ENCODE data around the gene POLR3F. TPM values are rescaled to one million over a fixed set of nuclear protein-coding genes. Genes with fewer than 3 reads are reported as not detected.

Gene POLR3F
- total and polyA plus RNA-seq, 4 donors = 2.5 to 9.8 (median 3.2) TPM

GRCh38 chr20:18513208-18513607 lies 46.0 kb downstream of the POLR3F start:
- Histone ChIP-seq H3K27ac (ENCODE audit: low read depth in 1 of 2, low read length in 2 of 2) (no peak overlapping the region), H3K9ac (ENCODE audit: low read depth in 1 of 2, low read length in 2 of 2) (no peak overlapping the region), H3K27me3 (ENCODE audit: control insufficient read depth in 4 of 4, insufficient read depth in 4 of 4, low read length in 3 of 4) (no peaks in the 10 kb centered on the region), H3K4me1 (ENCODE audit: control insufficient read depth in 4 of 4, insufficient read depth in 4 of 4, low read length in 3 of 4) (peaks cover 0 to 19% (median 13%) of the 10 kb centered on the region in 4 donors), H3K4me3 (ENCODE audit: low read depth in 1 of 3, low read length in 3 of 3) (no peak overlapping the region), H3K9me3 (ENCODE audit: control insufficient read depth in 4 of 4, low read length in 3 of 4) (no peaks in the 10 kb centered on the region), H3K36me3 (ENCODE audit: control insufficient read depth in 4 of 4, insufficient read depth in 3 of 4, low read depth in 1 of 4, low read length in 3 of 4) (peaks cover 2 to 46% (median 31%) of the 10 kb centered on the region in 4 donors)
- WGBS = 82% methylated on average over 7 of the region's 7 CpGs
- DNase-seq (ENCODE audit: low spot score) = no peak
- TF ChIP-seq FOXA1 (IDR thresholded peaks at IDR 0.05) = no peak
- no peak for TF ChIP-seq CTCF (IDR thresholded peaks at IDR 0.05; ENCODE audit: low read depth, low read length, missing input control)

GRCh38 chr20:18514127-18514526 lies 46.9 kb downstream of the POLR3F start:
- peaks cover 0 to 11% (median 7%) of the 10 kb centered on the region in 4 donors for H3K4me1 ChIP-seq (ENCODE audit: control insufficient read depth in 4 of 4, insufficient read depth in 4 of 4, low read length in 3 of 4)
- TF ChIP-seq YY1 (IDR thresholded peaks at IDR 0.05) (no peak), ATF3 (IDR thresholded peaks at IDR 0.05) (no peak), FOXA1 (IDR thresholded peaks at IDR 0.05) (no peak), REST (IDR thresholded peaks at IDR 0.05) (no peak), TAF1 (conservative IDR thresholded peaks at IDR 0.05) (no peak), GABPA (IDR thresholded peaks at IDR 0.05 in 1 of 2, conservative IDR thresholded peaks at IDR 0.05 in 1 of 2) (no peak)
- no peak overlapping the region for H3K9ac ChIP-seq (ENCODE audit: low read depth in 1 of 2, low read length in 2 of 2)
- no peak for DNase-seq (ENCODE audit: low spot score)
- no peaks in the 10 kb centered on the region for H3K9me3 ChIP-seq (ENCODE audit: control insufficient read depth in 4 of 4, low read length in 3 of 4)
- no peak overlapping the region for H3K27ac ChIP-seq (ENCODE audit: low read depth in 1 of 2, low read length in 2 of 2)
- no peaks in the 10 kb centered on the region for H3K27me3 ChIP-seq (ENCODE audit: control insufficient read depth in 4 of 4, insufficient read depth in 4 of 4, low read length in 3 of 4)
- 94% methylated on average over 5 of the region's 5 CpGs for WGBS
- no peak overlapping the region for H3K4me3 ChIP-seq (ENCODE audit: low read depth in 1 of 3, low read length in 3 of 3)
- H3K36me3 ChIP-seq (ENCODE audit: control insufficient read depth in 4 of 4, insufficient read depth in 3 of 4, low read depth in 1 of 4, low read length in 3 of 4) = peaks cover 2 to 46% (median 31%) of the 10 kb centered on the region in 4 donors

GRCh38 chr20:18515973-18516372 lies 48.8 kb downstream of the POLR3F start:
- Histone ChIP-seq H3K36me3 (ENCODE audit: control insufficient read depth in 4 of 4, insufficient read depth in 3 of 4, low read depth in 1 of 4, low read length in 3 of 4) (peaks cover 6 to 43% (median 27%) of the 10 kb centered on the region in 4 donors), H3K9ac (ENCODE audit: low read depth in 1 of 2, low read length in 2 of 2) (no peak overlapping the region), H3K9me3 (ENCODE audit: control insufficient read depth in 4 of 4, low read length in 3 of 4) (no peaks in the 10 kb centered on the region), H3K27me3 (ENCODE audit: control insufficient read depth in 4 of 4, insufficient read depth in 4 of 4, low read length in 3 of 4) (no peaks in the 10 kb centered on the region), H3K4me1 (ENCODE audit: control insufficient read depth in 4 of 4, insufficient read depth in 4 of 4, low read length in 3 of 4) (peaks cover 0 to 4% (median 3%) of the 10 kb centered on the region in 4 donors), H3K4me3 (ENCODE audit: low read depth in 1 of 3, low read length in 3 of 3) (no peak overlapping the region), H3K27ac (ENCODE audit: low read depth in 1 of 2, low read length in 2 of 2) (no peak overlapping the region)
- DNase-seq (ENCODE audit: low spot score) = no peak
- no peak for TF ChIP-seq REST (IDR thresholded peaks at IDR 0.05)
- no peak for TF ChIP-seq MAX (IDR thresholded peaks at IDR 0.05)
- no peak for TF ChIP-seq YY1 (IDR thresholded peaks at IDR 0.05)
- TF ChIP-seq RXRA (IDR thresholded peaks at IDR 0.05) = no peak
- TF ChIP-seq RAD21 (IDR thresholded peaks at IDR 0.05) = no peak
- TF ChIP-seq HNF4G (IDR thresholded peaks at IDR 0.05) = no peak
- TF ChIP-seq FOXA2 (IDR thresholded peaks at IDR 0.05) = no peak
- no peak for TF ChIP-seq HNF4A (conservative IDR thresholded peaks at IDR 0.05)
- no peak for TF ChIP-seq EGR1 (IDR thresholded peaks at IDR 0.05; ENCODE audit: low read depth in 2 of 2)
- TF ChIP-seq SP1 (IDR thresholded peaks at IDR 0.05) = no peak
- no peak for TF ChIP-seq ATF3 (IDR thresholded peaks at IDR 0.05)
- no peak for TF ChIP-seq TAF1 (conservative IDR thresholded peaks at IDR 0.05)
- no peak for TF ChIP-seq FOXA1 (IDR thresholded peaks at IDR 0.05)
- TF ChIP-seq ZBTB33 (IDR thresholded peaks at IDR 0.05) = no peak

Measured in liver (tissue), 9 donors.